KMS-11 (cell line): ENCODE measurements around the gene CEP70.

Experiments used
- H2AFZ ChIP-seq: fragments of 200-600 bp; sonication (generic); 2 replicates; pipeline ENCODE4 v1.6.1; 2016; ENCODE audit warnings: antibody characterized with exemption, mixed run types, low read depth
- H3K27ac ChIP-seq: fragments of 200-600 bp; sonication (generic); 2 replicates; pipeline ENCODE4 v1.6.1; 2016; ENCODE audit warnings: mild to moderate bottlenecking, mixed run types
- H3K27me3 ChIP-seq: fragments of 200-600 bp; sonication (generic); 2 replicates; pipeline ENCODE4 v1.6.1; 2017; ENCODE audit warnings: mild to moderate bottlenecking, low read depth, mixed run types, moderate library complexity; ENCODE audit not compliant: insufficient read depth
- H3K36me3 ChIP-seq: fragments of 200-600 bp; sonication (generic); 2 replicates; pipeline ENCODE4 v1.6.1; 2017; ENCODE audit warnings: mild to moderate bottlenecking, mixed run types; ENCODE audit not compliant: insufficient read depth
- H3K4me1 ChIP-seq: fragments of 200-600 bp; sonication (generic); 2 replicates; pipeline ENCODE4 v1.6.1; 2016; ENCODE audit warnings: mild to moderate bottlenecking, low read depth, mixed run types; ENCODE audit not compliant: poor library complexity, severe bottlenecking
- H3K4me2 ChIP-seq: fragments of 200-600 bp; sonication (generic); 2 replicates; pipeline ENCODE4 v1.7.0; 2016; ENCODE audit warnings: mild to moderate bottlenecking, mixed run types
- H3K4me3 ChIP-seq: fragments of 200-600 bp; sonication (generic); IDR thresholded peaks from 2 replicates; pipeline ENCODE4 v1.6.1; 2017; ENCODE audit warnings: low read depth, low read length, mixed read lengths; ENCODE audit not compliant: insufficient read depth
- H3K79me2 ChIP-seq: fragments of 200-600 bp; sonication (generic); 2 replicates; pipeline ENCODE4 v1.6.1; 2016; ENCODE audit warnings: low read depth, mixed run types; ENCODE audit not compliant: insufficient read depth
- H3K9ac ChIP-seq: fragments of 200-600 bp; sonication (generic); 2 replicates; pipeline ENCODE4 v1.6.1; 2016; ENCODE audit warnings: mild to moderate bottlenecking, mixed run types
- H4K20me1 ChIP-seq: fragments of 200-600 bp; sonication (generic); 2 replicates; pipeline ENCODE4 v1.6.1; 2016; ENCODE audit warnings: mild to moderate bottlenecking, mixed run types; ENCODE audit not compliant: insufficient read depth
- CTCF ChIP-seq: fragments of 200-600 bp; sonication (generic); conservative IDR thresholded peaks from 2 replicates; pipeline ENCODE4 v1.6.1; 2017; ENCODE audit warnings: low read depth, mild to moderate bottlenecking, antibody characterized with exemption, low read length, moderate library complexity, mixed read lengths

Gene CEP70

GRCh38 chr3:138465925-138466324 is 128.1 kb downstream of the CEP70 start:
- no peak overlapping the region for H2AFZ ChIP-seq
- H3K36me3 ChIP-seq, result no peaks in the 10 kb centered on the region
- H3K9ac ChIP-seq, result no peak overlapping the region
- H3K27me3 ChIP-seq, result no peaks in the 10 kb centered on the region
- no peak overlapping the region for H3K4me2 ChIP-seq
- no peaks in the 10 kb centered on the region for H4K20me1 ChIP-seq
- no peak overlapping the region for H3K27ac ChIP-seq
- TF ChIP-seq CTCF, result no peak
- H3K79me2 ChIP-seq, result no peaks in the 10 kb centered on the region
- no peaks in the 10 kb centered on the region for H3K4me1 ChIP-seq
- no peak overlapping the region for H3K4me3 ChIP-seq

GRCh38 chr3:138465451-138465850 is 128.6 kb downstream of the CEP70 start:
- Histone ChIP-seq H3K27me3 (no peaks in the 10 kb centered on the region), H3K4me3 (no peak overlapping the region), H3K36me3 (no peaks in the 10 kb centered on the region), H3K4me2 (no peak overlapping the region), H4K20me1 (no peaks in the 10 kb centered on the region), H3K9ac (no peak overlapping the region), H3K27ac (no peak overlapping the region), H3K79me2 (no peaks in the 10 kb centered on the region), H2AFZ (no peak overlapping the region), H3K4me1 (no peaks in the 10 kb centered on the region)
- TF ChIP-seq CTCF, result no peak

GRCh38 chr3:138464491-138464860 is 129.6 kb downstream of the CEP70 start:
- Histone ChIP-seq H3K36me3 (no peaks in the 10 kb centered on the region), H3K4me2 (no peak overlapping the region), H3K79me2 (no peaks in the 10 kb centered on the region), H3K4me3 (no peak overlapping the region), H3K27ac (no peak overlapping the region), H3K9ac (no peak overlapping the region), H3K27me3 (no peaks in the 10 kb centered on the region), H2AFZ (no peak overlapping the region), H4K20me1 (no peaks in the 10 kb centered on the region), H3K4me1 (no peaks in the 10 kb centered on the region)
- TF ChIP-seq CTCF, result no peak

- no peak overlapping the region for H3K9ac ChIP-seq
- H3K36me3 ChIP-seq, result no peaks in the 10 kb centered on the region
- no peak overlapping the region for H3K4me2 ChIP-seq
- no peaks in the 10 kb centered on the region for H3K27me3 ChIP-seq
- H2AFZ ChIP-seq, result no peak overlapping the region
- no peak overlapping the region for H3K4me3 ChIP-seq
- H4K20me1 ChIP-seq, result no peaks in the 10 kb centered on the region
- no peak overlapping the region for H3K27ac ChIP-seq
- no peak for TF ChIP-seq CTCF
- no peaks in the 10 kb centered on the region for H3K79me2 ChIP-seq
- no peaks in the 10 kb centered on the region for H3K4me1 ChIP-seq
Measured at GRCh38 chr3:138463724-138464490, 130.2 kb downstream of the CEP70 start.
